T-cell (primary cell): ENCODE data around the gene SYTL1. TPM values are rescaled to one million over a fixed set of nuclear protein-coding genes. Genes with fewer than 3 reads are reported as not detected.
A peak's percentile ranks its signal among the peaks of the same experiment; 100 is the strongest.

Source experiments
- ATAC-seq, 4 experiments: fragments of 200-7000 bp in 3 of 4; fragments of 150-1000 bp in 1 of 4; cut with Tn5 transposase; replicated peaks in 1 of 4; 1 replicate in 3 of 4; 2 replicates in 1 of 4; pipeline ENCODE4 v1.10.0; 2021; ENCODE audit warnings: moderate library complexity in 3 of 4, mild to moderate bottlenecking in 2 of 4, moderate number of reproducible peaks in 1 of 4
- CTCF ChIA-PET, 2 donors: fragments of 300-600 bp; sonication (Branson Sonifier 250); formaldehyde crosslinking; loops; one replicate each; lab custom pipeline; 2022; ENCODE audit warnings: antibody characterized with exemption in 2 of 2; lab: Charles Lee
- POLR2A ChIA-PET, 2 donors: fragments of 300-600 bp; sonication (Branson Sonifier 250); formaldehyde crosslinking; loops; one replicate each; lab custom pipeline; 2022; ENCODE audit warnings: antibody characterized with exemption in 2 of 2; lab: Charles Lee
- DNase-seq, 35 experiments: peaks; one replicate each; pipeline versions ENCODE4 v3.0.0 to v3.0.0-alpha.2; 2013 to 2023
- H3K27ac ChIP-seq: one replicate; pipeline ENCODE4 v1.5.1; 2013; ENCODE audit warnings: low read length
- H3K27me3 ChIP-seq, 2 experiments: replicated peaks in 1 of 2; 1 replicate in 1 of 2; 2 replicates in 1 of 2; pipeline versions ENCODE4 v1.6.1 to v1.7.0; 2013; ENCODE audit warnings: low read length in 1 of 2, mixed read lengths in 1 of 2; ENCODE audit not compliant: control insufficient read depth in 2 of 2, insufficient read depth in 2 of 2; ENCODE audit errors: extremely low read depth in 1 of 2
- H3K36me3 ChIP-seq, 2 donors: 1 replicate in 1 of 2; 2 replicates in 1 of 2; pipeline versions ENCODE4 v1.6.1 to v1.7.0; 2013; ENCODE audit warnings: low read length in 1 of 2; ENCODE audit not compliant: control insufficient read depth in 2 of 2, insufficient read depth in 1 of 2; ENCODE audit errors: extremely low read depth in 1 of 2
- H3K4me1 ChIP-seq, 2 experiments: 1 replicate in 1 of 2; 2 replicates in 1 of 2; pipeline versions ENCODE4 v1.6.1 to v1.7.0; 2013; ENCODE audit warnings: low read length in 2 of 2, mixed read lengths in 1 of 2; ENCODE audit not compliant: insufficient read depth in 2 of 2, control insufficient read depth in 1 of 2; ENCODE audit errors: extremely low read depth in 1 of 2
- H3K4me3 ChIP-seq, 2 donors: 1 replicate in 1 of 2; 2 replicates in 1 of 2; pipeline versions ENCODE4 v1.5.1 to v1.7.0; 2013; ENCODE audit warnings: mild to moderate bottlenecking in 2 of 2, low read length in 1 of 2, moderate library complexity in 1 of 2; ENCODE audit not compliant: control insufficient read depth in 1 of 2; ENCODE audit errors: extremely low read depth in 1 of 2
- H3K9me3 ChIP-seq: 2 replicates; pipeline ENCODE4 v1.7.0; 2013
- H3K27ac Mint-ChIP-seq, 2 donors: one replicate each; pipeline ENCODE4 v1.8.0; 2020 to 2021; ENCODE audit warnings: mild to moderate bottlenecking in 2 of 2, mixed read lengths in 2 of 2
- H3K27me3 Mint-ChIP-seq, 2 donors: one replicate each; pipeline ENCODE4 v1.8.0; 2021 to 2022; ENCODE audit warnings: mixed read lengths in 2 of 2
- H3K36me3 Mint-ChIP-seq: one replicate; pipeline ENCODE4 v1.8.0; 2021; ENCODE audit warnings: mixed read lengths
- H3K4me1 Mint-ChIP-seq, 3 donors: one replicate each; pipeline ENCODE4 v1.8.0; 2020 to 2022; ENCODE audit warnings: mixed read lengths in 3 of 3, mild to moderate bottlenecking in 1 of 3
- H3K4me3 Mint-ChIP-seq, 3 donors: one replicate each; pipeline ENCODE4 v1.8.0; 2020 to 2022; ENCODE audit warnings: mild to moderate bottlenecking in 3 of 3, mixed read lengths in 3 of 3, moderate library complexity in 3 of 3
- H3K9me3 Mint-ChIP-seq, 3 donors: one replicate each; pipeline ENCODE4 v1.8.0; 2020 to 2022; ENCODE audit warnings: mixed read lengths in 3 of 3
- WGBS: methylation state at CpG from one replicate; pipeline ENCODE4 v1.1.5; 2013; ENCODE audit warnings: missing lambda C conversion rate; ENCODE audit not compliant: insufficient coverage; 5-methylcytosine and 5-hydroxymethylcytosine counted together
- total RNA-seq, 35 experiments: library from RNA in 6 of 35; stranded (reverse) in 6 of 35; fragments of 120-200 nt in 1 of 35; gene quantifications; one replicate each; pipeline versions ENCODE4 v1.2.1 to v1.2.4 and lab custom pipeline; 2013 to 2026

SYTL1 gene
- total RNA-seq, 5 donors from 2014 or later (not counting 1 experiment from before 2014, with no cell fraction given): 169 to 240 (median 199) TPM

- H3K4me3 ChIP-seq: no peak overlapping the region
- peaks cover 11 to 18% (median 16%) of the 10 kb centered on the region in 3 donors for H3K4me1 Mint-ChIP-seq
- peak overlapping the region in 1 of 2 donors; percentile 20 for H3K27ac Mint-ChIP-seq
- peaks cover 0 to 23% of the 10 kb centered on the region in 2 experiments for H3K27me3 ChIP-seq
- H3K9me3 ChIP-seq: no peaks in the 10 kb centered on the region
- H3K9me3 Mint-ChIP-seq: no peaks in the 10 kb centered on the region
- WGBS: 100% methylated on average over 1 of the region's 5 CpGs
- peaks cover 0 to 3% of the 10 kb centered on the region in 2 donors for H3K27me3 Mint-ChIP-seq
- DNase-seq (peak in 33 of 35 experiments; percentile 31 to 85 (median 67)), ATAC-seq (peak in 2 of 4 experiments; percentile 16 to 18)
- no peaks in the 10 kb centered on the region for H3K36me3 ChIP-seq
- H3K27ac ChIP-seq: no peak overlapping the region
- H3K4me1 ChIP-seq: peaks cover 5 to 18% of the 10 kb centered on the region in 2 experiments
- CTCF ChIA-PET: interaction anchor here (0.7 to 2.6 kb wide), 13 partner anchors 8 to 344 kb away, joined by 3 to 16 read pairs (median 4); no protein-coding TSS in a partner anchor
- POLR2A ChIA-PET: no interaction called here
- no peaks in the 10 kb centered on the region for H3K36me3 Mint-ChIP-seq
- no peak overlapping the region for H3K4me3 Mint-ChIP-seq
These were observed 46.6 kb downstream of the SYTL1 start for GRCh38 chr1:27388337-27389005.

- H3K27me3 ChIP-seq: peaks cover 0 to 22% of the 10 kb centered on the region in 2 experiments
- H3K27ac Mint-ChIP-seq: no peak overlapping the region
- H3K9me3 ChIP-seq: no peaks in the 10 kb centered on the region
- H3K4me3 ChIP-seq: peak overlapping the region in 1 of 2 donors; percentile 34
- ATAC-seq: no peak
- peak in 8 of 35 experiments; percentile 16 to 56 (median 25) for DNase-seq
- POLR2A ChIA-PET: no interaction called here
- H3K27me3 Mint-ChIP-seq: peaks cover 0 to 3% of the 10 kb centered on the region in 2 donors
- H3K4me1 ChIP-seq: peaks cover 5 to 30% of the 10 kb centered on the region in 2 experiments
- H3K36me3 Mint-ChIP-seq: no peaks in the 10 kb centered on the region
- H3K36me3 ChIP-seq: no peaks in the 10 kb centered on the region
- 24% methylated on average over 11 of the region's 13 CpGs for WGBS
- CTCF ChIA-PET: interaction anchor here (0.7 to 2.3 kb wide), 10 partner anchors 14 to 1514 kb away, joined by 3 to 9 read pairs (median 4); no protein-coding TSS in a partner anchor
- H3K27ac ChIP-seq: no peak overlapping the region
- H3K4me3 Mint-ChIP-seq: peak overlapping the region; percentile 69 to 95 (median 76)
- no peaks in the 10 kb centered on the region for H3K9me3 Mint-ChIP-seq
- H3K4me1 Mint-ChIP-seq: peaks cover 11 to 26% (median 24%) of the 10 kb centered on the region in 3 donors
These were observed 49.8 kb downstream of the SYTL1 start for GRCh38 chr1:27391511-27392095.

- Mint-ChIP-seq H3K4me3 (peak within 1 kb of the TSS; percentile 69 to 95 (median 76)), H3K9me3 (no peaks in the 10 kb centered on the region), H3K27me3 (peaks cover 0 to 3% of the 10 kb centered on the region in 2 donors), H3K27ac (peak within 1 kb of the TSS; percentile 37 to 38), H3K36me3 (no peaks in the 10 kb centered on the region), H3K4me1 (peaks cover 11 to 26% (median 24%) of the 10 kb centered on the region in 3 donors)
- peak within 1 kb of the TSS; percentile 45 to 61 for H3K4me3 ChIP-seq
- ChIA-PET POLR2A (interaction anchor here in 1 of 2 donors (0.6 kb wide), 1 partner anchor 1515 kb away, joined by 10 read pairs; no protein-coding TSS in a partner anchor), CTCF (interaction anchor here in 1 of 2 donors (0.7 to 1.1 kb wide), 4 partner anchors 42 to 1513 kb away, joined by 3 to 7 read pairs (median 3); no protein-coding TSS in a partner anchor)
- H3K27me3 ChIP-seq: peaks cover 0 to 22% of the 10 kb centered on the region in 2 experiments
- no peaks in the 10 kb centered on the region for H3K36me3 ChIP-seq
- no peaks in the 10 kb centered on the region for H3K9me3 ChIP-seq
- WGBS: 2% methylated on average over 67 of the region's 69 CpGs
- DNase-seq: peak; percentile 84 to 96 (median 91)
- H3K27ac ChIP-seq: no peak within 1 kb of the TSS
- ATAC-seq: peak; percentile 91 to 93 (median 92)
- H3K4me1 ChIP-seq: peaks cover 5 to 30% of the 10 kb centered on the region in 2 experiments
These were observed 50.4 kb downstream of the SYTL1 start, which contains the start of gene GPR3 for GRCh38 chr1:27392096-27392777. Gene GPR3, plus strand, starts transcription at chr1:27392622. Its CDS starts 1,177 bp downstream, at chr1:27393799.

- Histone ChIP-seq H3K27me3 (peaks cover 0 to 22% of the 10 kb centered on the region in 2 experiments), H3K36me3 (no peaks in the 10 kb centered on the region), H3K9me3 (no peaks in the 10 kb centered on the region), H3K27ac (no peak overlapping the region), H3K4me1 (peaks cover 5 to 30% of the 10 kb centered on the region in 2 experiments), H3K4me3 (peak overlapping the region; percentile 45 to 61)
- no peaks in the 10 kb centered on the region for H3K36me3 Mint-ChIP-seq
- peak overlapping the region; percentile 60 to 95 (median 66) for H3K4me3 Mint-ChIP-seq
- ChIA-PET CTCF (interaction anchor here (0.6 to 1.0 kb wide), 4 partner anchors 94 to 211 kb away, joined by 3 to 7 read pairs (median 3); partner anchors contain the start of gene AHDC1 (in 1 of the 2)), POLR2A (no interaction called here)
- H3K27ac Mint-ChIP-seq: no peak overlapping the region
- H3K9me3 Mint-ChIP-seq: no peaks in the 10 kb centered on the region
- 25% methylated on average over 19 of the region's 30 CpGs for WGBS
- ATAC-seq (no peak), DNase-seq (no peak)
- peaks cover 0 to 3% of the 10 kb centered on the region in 2 donors for H3K27me3 Mint-ChIP-seq
- H3K4me1 Mint-ChIP-seq: peaks cover 11 to 26% (median 24%) of the 10 kb centered on the region in 3 donors
These were observed 51.2 kb downstream of the SYTL1 start for GRCh38 chr1:27392778-27393635.

- Mint-ChIP-seq H3K36me3 (no peaks in the 10 kb centered on the region), H3K9me3 (no peaks in the 10 kb centered on the region), H3K4me3 (peak overlapping the region in 2 of 3 donors; percentile 17 to 95), H3K27me3 (peaks cover 0 to 3% of the 10 kb centered on the region in 2 donors), H3K27ac (no peak overlapping the region), H3K4me1 (peaks cover 11 to 25% (median 21%) of the 10 kb centered on the region in 3 donors)
- H3K36me3 ChIP-seq: no peaks in the 10 kb centered on the region
- H3K27ac ChIP-seq: no peak overlapping the region
- H3K27me3 ChIP-seq: peaks cover 0 to 22% of the 10 kb centered on the region in 2 experiments
- DNase-seq: peak in 1 of 35 experiments; percentile 6
- no peaks in the 10 kb centered on the region for H3K9me3 ChIP-seq
- ChIA-PET POLR2A (interaction anchor here in 1 of 2 donors (0.9 kb wide), 1 partner anchor 25 kb away, joined by 4 read pairs; no protein-coding TSS in a partner anchor), CTCF (interaction anchor here in 1 of 2 donors (0.6 to 1.0 kb wide), 3 partner anchors 95 to 210 kb away, joined by 3 to 7 read pairs (median 3); partner anchors contain the start of gene AHDC1)
- 96% methylated on average over 12 of the region's 18 CpGs for WGBS
- ATAC-seq: no peak
- H3K4me1 ChIP-seq: peaks cover 5 to 30% of the 10 kb centered on the region in 2 experiments
- H3K4me3 ChIP-seq: no peak overlapping the region
These were observed 51.9 kb downstream of the SYTL1 start for GRCh38 chr1:27393641-27394281.
